T-helper 2 cell treated with Interferon-gamma antibody and Interleukin-4, amounts not matched to agents 100 ng/mL and 5 ng/mL, for 36 hours (primary cell): Measurements from ENCODE around the gene OPALIN. TPM values are rescaled to one million over a fixed set of nuclear protein-coding genes. Genes with fewer than 3 reads are reported as not detected.

ENCODE experiments used
- intact Hi-C: fragments of 100-400 bp; cut with micrococcal nuclease; formaldehyde crosslinking; loops from one replicate; pipeline ENCODE4 v1.15.1; 2023
- total RNA-seq: library from RNA; stranded (reverse); gene quantifications from 2 replicates; pipeline ENCODE4 v1.2.3, GENCODE V29; 2022

The OPALIN gene
- total RNA-seq, 1 donor from 2014 or later, result not detected

DNA sequence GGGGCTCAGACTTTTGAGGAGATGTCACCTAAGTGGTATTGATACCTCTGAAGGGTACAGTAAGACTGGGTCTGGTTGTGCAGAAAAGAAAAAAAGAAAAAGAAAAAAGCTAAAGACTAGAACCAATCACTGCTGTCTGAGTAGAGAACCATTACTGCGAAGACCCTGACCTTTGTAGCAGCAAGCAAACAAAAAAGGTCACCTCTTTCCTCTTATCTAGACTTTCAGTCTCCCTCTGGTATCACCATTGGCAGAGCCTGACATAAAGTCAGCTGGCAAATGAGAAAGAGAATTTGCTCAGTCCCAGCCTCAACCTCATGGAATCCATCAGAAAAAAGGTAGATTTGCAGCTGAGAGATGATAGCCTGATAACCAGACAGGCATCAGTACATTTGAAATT lies 57.2 kb downstream of the OPALIN start:
- intact Hi-C loops, result no loop called here

DNA sequence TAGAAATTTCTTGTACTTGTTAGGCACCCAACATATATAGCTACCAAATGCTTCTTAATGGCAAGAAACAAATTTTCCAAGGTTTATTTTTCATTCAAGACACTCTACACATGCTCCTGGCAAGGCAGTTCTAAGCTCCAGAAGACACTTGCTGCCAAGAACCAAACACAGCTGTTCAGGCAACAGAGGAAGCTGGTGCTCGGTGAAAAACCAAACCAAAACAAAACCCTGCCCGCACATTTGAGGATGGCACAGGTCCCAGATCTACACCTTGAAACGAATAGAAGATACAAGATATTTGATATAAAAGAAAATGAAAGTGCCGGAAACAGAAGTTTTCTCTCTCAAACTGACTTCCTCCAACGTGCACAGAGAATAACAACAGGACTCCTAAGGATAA lies 59.4 kb downstream of the OPALIN start:
- intact Hi-C loops, result no loop called here

DNA sequence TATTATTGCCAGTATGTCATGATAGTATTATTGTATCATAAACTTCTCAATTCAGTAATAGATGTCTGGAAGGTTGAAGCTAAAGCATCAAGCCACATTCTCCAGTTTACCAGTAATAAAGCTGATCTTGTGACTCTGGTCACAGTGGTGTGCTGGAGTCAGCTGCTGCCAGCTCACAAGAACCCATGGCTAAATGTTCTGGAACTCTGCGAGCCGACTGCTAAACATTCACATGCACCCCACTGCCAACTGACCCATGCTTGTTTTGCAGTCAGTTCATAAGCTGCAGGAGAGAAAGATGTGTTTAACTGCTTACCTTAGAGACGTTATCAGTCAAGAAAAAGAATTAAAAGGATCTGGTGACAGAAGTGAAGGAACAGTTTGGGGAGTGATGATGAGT lies 60.4 kb downstream of the OPALIN start:
- intact Hi-C loops, result no loop called here

DNA sequence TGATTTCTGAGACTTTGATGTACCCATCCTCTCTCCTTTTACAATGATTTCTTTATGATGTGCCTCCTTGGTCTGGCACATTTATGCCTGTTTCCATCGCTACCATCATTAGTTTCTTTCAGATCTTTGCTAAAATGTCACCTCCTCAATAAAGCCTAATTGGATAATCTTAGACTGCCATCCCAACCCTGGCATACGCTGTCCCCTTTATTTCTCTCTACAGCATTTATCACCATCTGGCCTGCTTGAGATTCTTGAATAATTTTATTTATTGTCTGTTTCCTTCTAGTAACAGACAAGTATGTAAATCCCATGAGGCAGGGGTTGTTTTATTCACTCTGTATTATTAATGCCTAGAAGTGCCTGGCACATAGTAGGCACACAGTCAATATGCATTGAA lies 61.3 kb downstream of the OPALIN start:
- intact Hi-C loops, result no loop called here

DNA sequence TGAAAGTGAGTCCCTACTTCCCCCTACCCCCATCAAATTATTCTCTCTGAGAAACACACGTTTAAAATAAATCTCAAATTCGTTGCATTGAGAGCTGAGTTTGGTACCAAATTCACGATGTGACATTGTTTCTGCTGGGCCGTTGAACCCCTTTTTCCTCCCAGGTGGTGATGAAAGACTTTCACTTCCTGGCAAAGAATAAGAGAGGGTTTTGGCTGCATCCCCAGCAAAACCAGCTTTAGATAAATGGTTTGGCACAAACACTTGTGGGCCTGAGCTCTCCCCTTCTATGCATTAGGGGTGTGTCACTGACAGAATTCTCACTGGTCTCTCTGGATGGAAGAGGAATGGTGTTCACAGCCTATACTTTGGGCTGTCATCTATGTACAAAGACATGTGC lies 63.3 kb downstream of the OPALIN start:
- intact Hi-C loops, result no loop called here

Other genes with a start within 250 kb of the OPALIN start
- 23.3 and 26.1 TPM in 2 replicates for gene ZNF518A, start 228.7 kb downstream of the OPALIN start, total RNA-seq
- gene BLNK, start 87.4 kb downstream of the OPALIN start, total RNA-seq, result not detected in 2 replicates
- not detected in 2 replicates for gene DNTT, start 54.6 kb downstream of the OPALIN start, total RNA-seq
- 0.05 and 0.07 TPM in 2 replicates for gene TLL2, start 154.9 kb upstream of the OPALIN start, total RNA-seq
- 76.7 and 81.1 TPM in 2 replicates for gene TM9SF3, start 228.0 kb upstream of the OPALIN start, total RNA-seq